HCT116 (cell line): Measurements from ENCODE around the gene GNB5. TPM values are rescaled to one million over a fixed set of nuclear protein-coding genes. Genes with fewer than 3 reads are reported as not detected.
"Not testable (repeated sequence)": the region's sequence is repeated elsewhere in the genome, so short reads cannot be mapped to it uniquely, and the experiment has no call there.

Source experiments
- ATAC-seq: fragments of 200-7000 bp; cut with Tn5 transposase; 2 replicates; pipeline ENCODE4 v1.9.1; 2020; ENCODE audit warnings: mild to moderate bottlenecking, moderate library complexity
- BruUV-seq: library from RNA; stranded (reverse); fragments of 400-500 nt; replicated peaks from 2 replicates; lab custom pipeline; 2021; lab: Mats Ljungman, UMichigan
- CTCF ChIA-PET: fragments of 300-600 bp; sonication (Branson Sonifier 250); formaldehyde crosslinking; loops from one replicate; lab custom pipeline; 2021; ENCODE audit warnings: antibody characterized with exemption; lab: Charles Lee
- POLR2A ChIA-PET: fragments of 300-600, 350-600 bp; sonication (Branson Sonifier 250); formaldehyde crosslinking; loops from one replicate; lab custom pipeline; 2021; ENCODE audit warnings: antibody characterized with exemption; lab: Charles Lee
- RAD21 ChIA-PET, 2 experiments: fragments of 300-600 bp; sonication (Branson Sonifier 250); formaldehyde crosslinking; loops; one replicate each; lab custom pipeline; 2023; ENCODE audit warnings: low total read pairs in 2 of 2; ENCODE audit not compliant: uncharacterized antibody in 2 of 2, unreplicated experiment in 2 of 2, low non-redundant PET in 1 of 2; lab: Charles Lee
- DNase-seq: peaks from one replicate; pipeline ENCODE4 v3.0.0-alpha.2; 2010; ENCODE audit warnings: low read depth, low spot score
- H2AFZ ChIP-seq: fragments of 200-600 bp; shearing (Covaris generic), sonication (generic); 2 replicates; pipeline ENCODE4 v1.6.1; 2017; ENCODE audit warnings: low read depth, mixed run types, mixed read lengths, antibody characterized with exemption, low read length; ENCODE audit not compliant: poor library complexity, severe bottlenecking
- H3K27ac ChIP-seq: 2 replicates; pipeline ENCODE4 v1.5.1; 2012; ENCODE audit warnings: low read depth, low read length
- H3K27me3 ChIP-seq: fragments of 200-600 bp; sonication (generic); 2 replicates; pipeline ENCODE4 v1.6.1; 2016; ENCODE audit warnings: mixed run types, low read length, mixed read lengths; ENCODE audit not compliant: insufficient read depth
- H3K36me3 ChIP-seq, 2 experiments: fragments of 200-500 bp in 1 of 2; fragments of 200-600 bp in 1 of 2; sonication (Bioruptor generic) in 1 of 2; sonication (generic) in 1 of 2; 2 replicates each; pipeline versions ENCODE4 v1.5.1 to v1.6.1; 2014 to 2016; ENCODE audit warnings: low read length in 2 of 2, inconsistent platforms in 1 of 2, mixed read lengths in 1 of 2, mixed run types in 1 of 2; ENCODE audit not compliant: insufficient read depth in 2 of 2, control insufficient read depth in 1 of 2
- H3K4me1 ChIP-seq, 2 experiments: fragments of 200-600 bp in 1 of 2; sonication (generic) in 1 of 2; 2 replicates each; pipeline versions ENCODE4 v1.5.1 to v1.6.1; 2012 to 2017; ENCODE audit warnings: low read length in 2 of 2, inconsistent platforms in 1 of 2, mild to moderate bottlenecking in 1 of 2, mixed read lengths in 1 of 2, mixed run types in 1 of 2, moderate library complexity in 1 of 2; ENCODE audit not compliant: insufficient read depth in 2 of 2, control insufficient read depth in 1 of 2
- H3K4me2 ChIP-seq: fragments of 200-600 bp; sonication (generic); 2 replicates; pipeline ENCODE4 v1.6.1; 2017; ENCODE audit warnings: mixed run types, low read length, mixed read lengths
- H3K4me3 ChIP-seq, 2 experiments: fragments of 200-600 bp in 1 of 2; sonication (generic) in 1 of 2; replicated peaks in 1 of 2; 2 replicates each; pipeline ENCODE4 v1.5.1; 2011 to 2016; ENCODE audit warnings: low read length in 2 of 2, control low read depth in 1 of 2, low read depth in 1 of 2, mild to moderate bottlenecking in 1 of 2, mixed read lengths in 1 of 2, mixed run types in 1 of 2
- H3K79me2 ChIP-seq: fragments of 200-600 bp; sonication (generic); 2 replicates; pipeline ENCODE4 v1.6.1; 2017; ENCODE audit warnings: mild to moderate bottlenecking, mixed run types, low read length, moderate library complexity, mixed read lengths; ENCODE audit not compliant: insufficient read depth
- H3K9ac ChIP-seq: fragments of 200-600 bp; sonication (generic); 2 replicates; pipeline ENCODE4 v1.6.1; 2016; ENCODE audit warnings: low read length, mixed read lengths
- H3K9me2 ChIP-seq: fragments of 200-600 bp; sonication (generic), shearing (Covaris generic); 2 replicates; pipeline ENCODE4 v1.6.1; 2017; ENCODE audit warnings: mixed run types, mild to moderate bottlenecking, moderate library complexity; ENCODE audit not compliant: insufficient read depth
- H3K9me3 ChIP-seq, 2 experiments: fragments of 200-500 bp in 1 of 2; fragments of 200-600 bp in 1 of 2; sonication (Bioruptor generic) in 1 of 2; sonication (generic) in 1 of 2; 2 replicates each; pipeline ENCODE4 v1.6.1; 2014 to 2017; ENCODE audit warnings: low read length in 2 of 2, mixed read lengths in 2 of 2, inconsistent platforms in 1 of 2, low read depth in 1 of 2, mild to moderate bottlenecking in 1 of 2, mixed run types in 1 of 2, moderate library complexity in 1 of 2; ENCODE audit not compliant: control insufficient read depth in 1 of 2, insufficient read depth in 1 of 2
- H4K20me1 ChIP-seq: fragments of 200-600 bp; sonication (generic), shearing (Covaris generic); 2 replicates; pipeline ENCODE4 v1.6.1; 2017; ENCODE audit warnings: mixed run types, mild to moderate bottlenecking, moderate library complexity; ENCODE audit not compliant: insufficient read depth
- ATF3 ChIP-seq: IDR thresholded peaks from 2 replicates; pipeline ENCODE4 v1.6.1; 2012
- CBX3 ChIP-seq: IDR thresholded peaks from 2 replicates; pipeline ENCODE4 v1.6.1; 2012; ENCODE audit warnings: low read depth
- EGR1 ChIP-seq: IDR thresholded peaks from 2 replicates; pipeline ENCODE4 v1.6.1; 2012; ENCODE audit warnings: low read depth
- EZH2 ChIP-seq: fragments of 200-600 bp; sonication (generic); IDR thresholded peaks from 2 replicates; pipeline ENCODE4 v1.6.1; 2017; ENCODE audit warnings: antibody characterized with exemption, mixed run types
- FOSL1 ChIP-seq: IDR thresholded peaks from 2 replicates; pipeline ENCODE4 v1.6.1; 2012; ENCODE audit warnings: low read depth
- JUND ChIP-seq: IDR thresholded peaks from 2 replicates; pipeline ENCODE4 v1.6.1; 2012
- RAD21 ChIP-seq: IDR thresholded peaks from 2 replicates; pipeline ENCODE4 v1.6.1; 2012; ENCODE audit warnings: low read depth, mild to moderate bottlenecking
- SIN3A ChIP-seq: IDR thresholded peaks from 2 replicates; pipeline ENCODE4 v1.6.1; 2012; ENCODE audit warnings: low read depth
- SP1 ChIP-seq: IDR thresholded peaks from 2 replicates; pipeline ENCODE4 v1.6.1; 2012; ENCODE audit warnings: low read depth
- TCF7L2 ChIP-seq: IDR thresholded peaks from 2 replicates; pipeline ENCODE4 v1.7.0; 2011; ENCODE audit warnings: borderline replicate concordance, inconsistent platforms; ENCODE audit not compliant: insufficient read depth, insufficient read length; ENCODE audit errors: extremely low read depth
- ZBTB33 ChIP-seq: IDR thresholded peaks from 2 replicates; pipeline ENCODE4 v1.6.1; 2011; ENCODE audit warnings: mild to moderate bottlenecking, low read length, moderate library complexity; ENCODE audit not compliant: insufficient replicate concordance; ENCODE audit errors: extremely low read depth
- intact Hi-C: fragments of 100-400 bp; cut with micrococcal nuclease; formaldehyde crosslinking; loops from 2 replicates; pipeline ENCODE4 v1.10.0; 2022
- total RNA-seq: library from RNA; stranded (reverse); gene quantifications from one replicate; pipeline ENCODE4 v1.2.1, GENCODE V29; 2021; ENCODE audit not compliant: unreplicated experiment

GNB5 gene
- total RNA-seq, 1 experiment from 2014 or later, result 27.6 TPM

DNA sequence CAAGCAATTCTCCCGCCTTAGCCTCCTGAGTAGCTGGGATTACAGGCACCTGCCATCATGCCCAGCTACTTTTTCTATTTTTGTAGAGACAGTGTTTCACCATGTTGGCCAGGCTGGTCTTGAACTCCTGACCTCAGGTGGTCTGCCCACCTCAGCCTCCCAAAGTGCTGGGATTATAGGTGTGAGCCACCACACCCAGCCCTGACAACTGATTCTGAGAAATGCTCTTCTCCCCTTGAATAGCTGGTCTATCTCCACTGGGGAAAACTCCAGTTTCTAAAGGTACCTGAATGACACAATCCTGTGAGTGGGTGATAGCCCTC, 108.2 kb downstream of the GNB5 start:
- ATAC-seq, H3K4me3 ChIP-seq, BruUV-seq, DNase-seq, H3K4me2 ChIP-seq, H3K9ac ChIP-seq, H3K9me2 ChIP-seq, H3K27ac ChIP-seq, H3K36me3 ChIP-seq, RAD21 ChIA-PET, H3K27me3 ChIP-seq, H3K79me2 ChIP-seq, H3K4me1 ChIP-seq, H4K20me1 ChIP-seq, H3K9me3 ChIP-seq, H2AFZ ChIP-seq, CTCF ChIA-PET, intact Hi-C loops: not testable (repeated sequence)
- POLR2A ChIA-PET, result interaction anchor here (1.3 kb wide), 1 partner anchor 10 kb away, joined by 3 read pairs; no protein-coding TSS in a partner anchor

DNA sequence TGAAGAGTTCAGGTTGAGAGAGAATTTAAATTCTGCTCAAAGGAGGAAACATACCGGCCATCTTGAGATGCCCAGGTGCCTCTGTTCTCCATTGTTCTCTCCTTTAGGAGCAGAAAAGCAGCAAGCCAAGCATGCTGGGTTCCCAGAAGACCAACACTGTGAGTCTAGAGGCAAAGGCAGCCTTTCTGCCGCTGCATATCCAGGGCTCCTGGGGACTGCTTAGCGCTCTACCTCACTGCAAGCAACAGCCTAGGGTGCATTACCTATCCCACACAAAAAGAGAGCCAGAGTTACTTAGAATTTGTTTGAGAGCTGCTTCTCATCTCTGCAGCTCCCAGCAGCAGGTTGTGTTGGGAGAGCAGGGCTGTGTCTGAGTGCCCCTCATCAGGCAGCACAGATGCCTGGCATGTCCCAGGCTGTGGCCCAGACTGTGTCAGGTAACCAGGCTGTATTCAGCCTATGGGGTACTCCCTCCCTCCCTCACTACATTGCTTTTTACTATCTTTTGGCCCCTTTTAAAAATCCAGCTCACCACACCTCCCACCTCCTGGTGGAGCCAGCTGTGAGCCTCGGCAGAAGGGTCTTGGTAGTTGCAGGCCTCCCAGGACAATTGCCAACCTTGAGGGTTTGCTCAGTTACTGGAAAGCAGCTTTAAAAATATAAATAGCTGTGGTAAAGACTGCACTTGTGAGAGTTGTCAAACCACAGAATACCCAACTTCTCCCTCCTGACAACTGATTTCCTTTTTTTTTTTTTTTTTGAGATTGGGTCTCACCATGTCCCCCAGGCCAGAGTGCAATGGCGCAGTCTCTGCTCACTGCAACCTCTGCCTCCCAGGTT, 108.8 kb downstream of the GNB5 start:
- H2AFZ ChIP-seq, result no peak overlapping the region
- H4K20me1 ChIP-seq, result no peaks in the 10 kb centered on the region
- TF ChIP-seq ZBTB33 (no peak), EGR1 (no peak), ATF3 (no peak), SP1 (no peak), CBX3 (no peak), FOSL1 (no peak), EZH2 (no peak), RAD21 (no peak), JUND (no peak), SIN3A (no peak), TCF7L2 (no peak)
- ATAC-seq, result no peak
- BruUV-seq, result no TSS peak
- H3K4me1 ChIP-seq, result peaks cover 0 to under 1% of the 10 kb centered on the region in 2 experiments; a peak in 2 of 4 replicates
- no peak overlapping the region for H3K4me3 ChIP-seq
- no peak overlapping the region for H3K27ac ChIP-seq
- no peak for DNase-seq
- intact Hi-C loops, result no loop called here
- H3K27me3 ChIP-seq, result no peaks in the 10 kb centered on the region
- H3K9me3 ChIP-seq, result peaks cover 6 to 8% of the 10 kb centered on the region in 2 experiments; a peak in 3 of 4 replicates
- POLR2A ChIA-PET, result no interaction called here
- RAD21 ChIA-PET, result no interaction called here
- no peaks in the 10 kb centered on the region for H3K79me2 ChIP-seq
- H3K9ac ChIP-seq, result no peak overlapping the region
- CTCF ChIA-PET, result no interaction called here
- H3K9me2 ChIP-seq, result no peaks in the 10 kb centered on the region
- no peak overlapping the region for H3K4me2 ChIP-seq
- H3K36me3 ChIP-seq, result no peaks in the 10 kb centered on the region
